ENCODE results near the gene GDNF. TPM values are rescaled to one million over a fixed set of nuclear protein-coding genes. Genes with fewer than 3 reads are reported as not detected.

GDNF gene
- total RNA-seq, 3 donors from 2014 or later (not counting 1 experiment from before 2014, with no cell fraction given), result not detected

DNA sequence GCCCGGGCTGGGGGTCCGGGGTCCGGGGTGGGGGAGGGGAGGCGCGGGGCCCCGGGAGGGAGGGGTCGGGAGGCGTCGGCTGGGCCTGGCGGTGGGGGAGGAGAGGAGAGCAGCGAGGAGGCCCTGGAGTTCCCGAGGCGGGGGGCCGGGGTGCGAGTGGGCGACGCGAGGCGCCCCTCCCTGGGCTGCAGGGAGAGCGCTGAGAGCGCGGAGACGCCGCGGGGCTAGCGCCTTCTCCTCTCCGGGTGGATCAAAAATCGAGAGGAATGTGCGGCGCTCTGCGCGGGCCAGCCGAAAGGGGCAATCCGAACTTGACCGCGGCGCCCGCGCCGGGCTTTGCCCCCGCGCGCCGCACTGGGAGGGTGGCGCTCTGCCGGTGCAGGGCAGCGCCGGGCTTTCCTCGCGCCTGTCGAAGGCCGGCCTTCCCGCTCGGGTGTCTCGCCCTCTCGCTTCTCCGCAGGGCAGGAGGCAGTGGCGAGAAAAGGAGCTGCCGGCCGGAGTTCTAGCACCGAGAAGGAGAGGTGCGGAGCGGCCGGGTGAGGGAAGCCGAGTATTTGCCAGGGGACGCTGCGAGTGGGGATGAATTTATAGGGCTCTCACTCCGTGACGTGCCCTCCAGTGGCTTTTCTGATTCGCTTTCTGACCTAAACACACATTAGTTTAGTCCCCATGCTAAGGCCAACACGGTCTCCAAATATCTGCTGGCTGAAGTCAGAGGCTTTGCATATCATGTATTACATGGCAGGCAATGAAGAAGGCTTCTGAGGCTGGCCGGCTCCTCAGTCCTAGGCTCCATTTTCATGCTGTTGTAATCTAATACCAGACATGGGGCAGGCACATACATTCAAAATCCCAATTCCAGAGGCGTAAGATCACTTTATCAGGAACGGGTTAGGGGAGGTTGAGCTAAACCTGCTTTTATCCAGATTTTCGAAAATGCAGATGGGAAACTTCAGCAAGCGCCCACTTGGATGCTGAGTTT, 503 bp upstream of the GDNF start:
- no peak overlapping the region for H3K4me3 Mint-ChIP-seq
- no peak overlapping the region for H3K27ac Mint-ChIP-seq

DNA sequence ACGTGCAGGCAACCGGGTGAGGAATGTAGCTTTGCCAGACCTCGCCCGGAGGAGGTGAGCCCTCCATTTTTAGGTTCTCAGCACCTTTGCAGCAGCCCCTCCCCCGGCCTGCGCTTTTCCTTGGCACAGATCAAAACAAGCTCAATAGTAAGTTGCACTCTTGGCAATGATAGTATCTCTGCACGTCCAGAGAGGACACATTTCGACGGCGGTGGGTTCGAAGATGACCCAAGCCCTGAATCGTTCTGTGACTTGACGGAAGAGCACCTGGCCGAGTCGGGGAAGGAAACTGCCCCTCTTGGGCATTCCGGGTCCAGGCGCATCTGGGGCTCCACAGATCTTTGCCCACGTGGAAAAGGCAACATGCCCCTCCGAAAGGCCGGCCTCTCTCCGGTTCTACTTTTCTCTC, 904 bp downstream of the GDNF start:
- intact Hi-C loops (cut with micrococcal nuclease), result loop anchor here (5.0 kb wide), 1 partner anchor 353 kb away; no protein-coding TSS in a partner anchor
- Histone ChIP-seq H3K4me3 (ENCODE audit: low read length) (no peak overlapping the region), H3K9me3 (ENCODE audit: control insufficient read depth, insufficient read depth, low read length) (no peaks in the 10 kb centered on the region), H3K27ac (ENCODE audit: low read length) (no peak overlapping the region), H3K4me1 (ENCODE audit: control insufficient read depth, insufficient read depth, low read length) (peaks cover 22% of the 10 kb centered on the region), H3K27me3 (ENCODE audit: control insufficient read depth, insufficient read depth, low read length) (peaks cover 43% of the 10 kb centered on the region), H3K36me3 (ENCODE audit: control insufficient read depth, insufficient read depth, low read length) (no peaks in the 10 kb centered on the region)
- ATAC-seq (no peak), DNase-seq (no peak)
- H3K36me3 Mint-ChIP-seq, result no peaks in the 10 kb centered on the region
- peaks cover 5 to 8% of the 10 kb centered on the region in 2 donors for H3K4me1 Mint-ChIP-seq
- H3K27ac Mint-ChIP-seq, result no peak overlapping the region
- TF ChIP-seq, protein P1, sequence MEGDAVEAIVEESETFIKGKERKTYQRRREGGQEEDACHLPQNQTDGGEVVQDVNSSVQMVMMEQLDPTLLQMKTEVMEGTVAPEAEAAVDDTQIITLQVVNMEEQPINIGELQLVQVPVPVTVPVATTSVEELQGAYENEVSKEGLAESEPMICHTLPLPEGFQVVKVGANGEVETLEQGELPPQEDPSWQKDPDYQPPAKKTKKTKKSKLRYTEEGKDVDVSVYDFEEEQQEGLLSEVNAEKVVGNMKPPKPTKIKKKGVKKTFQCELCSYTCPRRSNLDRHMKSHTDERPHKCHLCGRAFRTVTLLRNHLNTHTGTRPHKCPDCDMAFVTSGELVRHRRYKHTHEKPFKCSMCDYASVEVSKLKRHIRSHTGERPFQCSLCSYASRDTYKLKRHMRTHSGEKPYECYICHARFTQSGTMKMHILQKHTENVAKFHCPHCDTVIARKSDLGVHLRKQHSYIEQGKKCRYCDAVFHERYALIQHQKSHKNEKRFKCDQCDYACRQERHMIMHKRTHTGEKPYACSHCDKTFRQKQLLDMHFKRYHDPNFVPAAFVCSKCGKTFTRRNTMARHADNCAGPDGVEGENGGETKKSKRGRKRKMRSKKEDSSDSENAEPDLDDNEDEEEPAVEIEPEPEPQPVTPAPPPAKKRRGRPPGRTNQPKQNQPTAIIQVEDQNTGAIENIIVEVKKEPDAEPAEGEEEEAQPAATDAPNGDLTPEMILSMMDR (IDR thresholded peaks at IDR 0.05), result no peak
- H3K27me3 Mint-ChIP-seq (ENCODE audit: low read depth in 2 of 2), result peaks cover 53 to 69% of the 10 kb centered on the region in 2 donors
- WGBS (ENCODE audit: insufficient coverage), result 12% methylated on average over 21 of the region's 21 CpGs
- H3K9me3 Mint-ChIP-seq, result no peaks in the 10 kb centered on the region
- H3K4me3 Mint-ChIP-seq, result no peak overlapping the region

More for the DNA sequence above, 503 bp upstream of the GDNF start:
- Mint-ChIP-seq H3K36me3 (no peaks in the 10 kb centered on the region), H3K4me1 (peaks cover 5 to 8% of the 10 kb centered on the region in 2 donors), H3K27me3 (ENCODE audit: low read depth in 2 of 2) (peaks cover 48 to 74% of the 10 kb centered on the region in 2 donors), H3K9me3 (no peaks in the 10 kb centered on the region)
- TF ChIP-seq, protein P1 (IDR thresholded peaks at IDR 0.05), result no peak
- intact Hi-C loops (cut with micrococcal nuclease), result no loop called here
- Histone ChIP-seq H3K36me3 (ENCODE audit: control insufficient read depth, insufficient read depth, low read length) (no peaks in the 10 kb centered on the region), H3K4me3 (ENCODE audit: low read length) (no peak overlapping the region), H3K9me3 (ENCODE audit: control insufficient read depth, insufficient read depth, low read length) (no peaks in the 10 kb centered on the region), H3K4me1 (ENCODE audit: control insufficient read depth, insufficient read depth, low read length) (peaks cover 22% of the 10 kb centered on the region), H3K27ac (ENCODE audit: low read length) (no peak overlapping the region), H3K27me3 (ENCODE audit: control insufficient read depth, insufficient read depth, low read length) (peaks cover 37% of the 10 kb centered on the region)
- no peak for DNase-seq
- ATAC-seq, result no peak
- 4% methylated on average over 73 of the region's 76 CpGs for WGBS (ENCODE audit: insufficient coverage)

DNA sequence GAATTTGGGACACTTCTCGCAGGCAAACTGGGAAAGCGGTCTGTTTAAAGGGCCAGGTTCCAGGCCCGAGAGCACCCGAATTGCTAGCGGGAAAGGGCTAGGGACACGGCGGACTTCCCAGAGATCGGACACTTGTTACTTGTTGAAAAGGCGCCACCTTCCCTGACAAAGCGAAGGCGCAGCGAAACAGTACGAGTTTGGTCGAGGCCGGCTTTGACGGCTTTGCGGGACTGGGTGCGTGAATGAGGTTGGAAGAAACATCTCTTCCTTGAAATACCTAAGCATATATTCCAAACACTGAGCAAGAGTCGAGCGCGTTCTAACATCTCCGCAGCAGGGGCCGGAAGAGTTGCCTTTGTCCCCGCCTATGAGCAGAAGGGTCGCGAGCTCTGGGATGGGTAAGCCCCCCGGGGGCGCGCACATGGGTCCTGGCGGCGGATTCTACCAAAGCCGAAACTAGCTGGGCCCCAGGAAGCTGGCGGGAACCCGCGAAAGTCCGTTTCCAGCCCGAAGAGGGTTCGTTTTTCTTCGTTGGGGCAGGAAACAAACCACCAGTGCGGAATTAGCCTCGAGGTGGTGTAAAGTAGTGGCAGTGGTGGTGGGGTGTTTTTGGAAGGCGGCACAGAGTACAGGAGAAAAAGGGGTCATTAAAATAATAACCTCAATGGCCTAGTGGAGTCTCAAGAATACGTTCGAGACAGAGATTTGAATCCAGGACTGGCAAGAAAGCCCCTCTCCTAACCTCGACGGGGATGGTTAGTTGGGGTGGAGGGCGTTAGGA, 1.5 kb downstream of the GDNF start:
- Histone ChIP-seq H3K4me3 (ENCODE audit: low read length) (no peak overlapping the region), H3K27me3 (ENCODE audit: control insufficient read depth, insufficient read depth, low read length) (peaks cover 47% of the 10 kb centered on the region), H3K4me1 (ENCODE audit: control insufficient read depth, insufficient read depth, low read length) (peaks cover 22% of the 10 kb centered on the region), H3K27ac (ENCODE audit: low read length) (no peak overlapping the region), H3K36me3 (ENCODE audit: control insufficient read depth, insufficient read depth, low read length) (no peaks in the 10 kb centered on the region), H3K9me3 (ENCODE audit: control insufficient read depth, insufficient read depth, low read length) (no peaks in the 10 kb centered on the region)
- DNase-seq, result no peak
- ATAC-seq, result no peak
- TF ChIP-seq, protein P1 (IDR thresholded peaks at IDR 0.05), result no peak
- no peaks in the 10 kb centered on the region for H3K36me3 Mint-ChIP-seq
- intact Hi-C loops (cut with micrococcal nuclease), result loop anchor here (5.0 kb wide), 1 partner anchor 354 kb away; no protein-coding TSS in a partner anchor
- H3K27ac Mint-ChIP-seq, result no peak overlapping the region
- peaks cover 5 to 8% of the 10 kb centered on the region in 2 donors for H3K4me1 Mint-ChIP-seq
- peaks cover 57 to 69% of the 10 kb centered on the region in 2 donors for H3K27me3 Mint-ChIP-seq (ENCODE audit: low read depth in 2 of 2)
- H3K9me3 Mint-ChIP-seq, result no peaks in the 10 kb centered on the region
- 5% methylated on average over 47 of the region's 47 CpGs for WGBS (ENCODE audit: insufficient coverage)
- H3K4me3 Mint-ChIP-seq, result no peak overlapping the region
